Effector CD8-positive, alpha-beta T cell (primary cell): ENCODE measurements around the gene SSX2B.
"Not testable (repeated sequence)": the region's sequence is repeated elsewhere in the genome, so short reads cannot be mapped to it uniquely, and the experiment has no call there.

ENCODE experiments used
- DNase-seq: peaks from one replicate; lab custom pipeline; 2025; lab: John Stamatoyannopoulos, UW
- total RNA-seq, 4 experiments: gene quantifications; one replicate each; lab custom pipeline; 2026; lab: John Stamatoyannopoulos, UW

SSX2B gene
- total RNA-seq: 0 reads per million in 4 experiments

GRCh38 chrX:52750952-52751351, at the start of gene SSX2B:
SSX2B (plus strand) TSS chrX:52751252; CDS start chrX:52752681, 1,429 bp downstream.
- not testable (repeated sequence) for DNase-seq

GRCh38 chrX:52707078-52707477, 44.0 kb upstream of the SSX2B start, which contains the start of gene SSX2:
SSX2 (minus strand) TSS chrX:52707178; CDS start chrX:52705749, 1,429 bp downstream.
- DNase-seq: not testable (repeated sequence)

- DNase-seq: not testable (repeated sequence)
These were observed 14.9 kb downstream of the SSX2B start for GRCh38 chrX:52765983-52766382.

- not testable (repeated sequence) for DNase-seq
These were observed 22.5 kb downstream of the SSX2B start for GRCh38 chrX:52773504-52773903.

GRCh38 chrX:52797327-52797726, 46.3 kb downstream of the SSX2B start, which contains the start of gene SPANXN5:
SPANXN5 (minus strand) TSS chrX:52797427; CDS start chrX:52797348, 79 bp downstream.
- not testable (repeated sequence) for DNase-seq

- not testable (repeated sequence) for DNase-seq
These were observed 53.8 kb downstream of the SSX2B start for GRCh38 chrX:52804876-52805275.
